Right cardiac atrium (tissue), 5 donors: ENCODE results near the gene MTUS2. TPM values are rescaled to one million over a fixed set of nuclear protein-coding genes. Genes with fewer than 3 reads are reported as not detected.

Source experiments
- ATAC-seq, 2 donors: fragments of 200-7000 bp; cut with Tn5 transposase; one replicate each; pipeline versions ENCODE4 v1.8.0 to v1.9.1; 2020; ENCODE audit warnings: moderate library complexity in 2 of 2, mild to moderate bottlenecking in 1 of 2
- DNase-seq, 3 donors: peaks; one replicate each; pipeline ENCODE4 v3.0.0-alpha.2; 2020
- H3K27ac ChIP-seq: one replicate; pipeline ENCODE4 v1.5.1; 2013; ENCODE audit warnings: mild to moderate bottlenecking, low read length, control low read depth, moderate library complexity
- H3K27me3 ChIP-seq: one replicate; pipeline ENCODE4 v1.6.1; 2013; ENCODE audit not compliant: control insufficient read depth, insufficient read depth
- H3K4me1 ChIP-seq: one replicate; pipeline ENCODE4 v1.6.1; 2013; ENCODE audit warnings: low read length; ENCODE audit not compliant: control insufficient read depth, insufficient read depth
- H3K4me3 ChIP-seq: one replicate; pipeline ENCODE4 v1.5.1; 2013; ENCODE audit warnings: low read length, control low read depth
- H3K9me3 ChIP-seq: one replicate; pipeline ENCODE4 v1.6.1; 2013; ENCODE audit warnings: low read length; ENCODE audit not compliant: control insufficient read depth
- WGBS: extraction: QIAGEN DNeasy Blood & Tissue Kit; methylation state at CpG from one replicate; pipeline ENCODE4 v1.1.7; 2013; 5-methylcytosine and 5-hydroxymethylcytosine counted together
- intact Hi-C, 4 donors: fragments of 100-400 bp; cut with DNase I; formaldehyde crosslinking; loops; one replicate each; pipeline versions ENCODE4 v1.11.0 to v1.14.0; 2022 to 2023
- polyA plus RNA-seq: library from polyadenylated mRNA; stranded (reverse); fragments of 200-250 nt; gene quantifications from one replicate; pipeline ENCODE4 v1.2.3, GENCODE V29; 2013
- total RNA-seq, 4 donors: library from RNA; stranded (reverse); fragmentation: NEBNext Ultra II Directional; extraction: Animal tissue kit (Norgen Biotek cat#: 25700); gene quantifications; one replicate each; pipeline ENCODE4 v1.2.1, GENCODE V29; 2021
- donor health status: healthy with polysubstance abuse.
- donor health status: DM: no; HTN: yes; CAD: no.
- donor health status: DM: no; HTN: no; CAD: no.
- donor health status: DM: no; HTN: yes; CAD: no; lungs with severe emphysema.
- donor health status: DM: yes; HTN: yes; CAD: no.

Gene MTUS2
- total and polyA plus RNA-seq, 5 donors, result 25.9 to 139 (median 79.1) TPM

GRCh38 chr13:29136341-29136740 lies 316.2 kb downstream of the MTUS2 start:
- no peak for DNase-seq
- Histone ChIP-seq H3K27me3 (no peaks in the 10 kb centered on the region), H3K4me1 (no peaks in the 10 kb centered on the region), H3K27ac (no peak overlapping the region), H3K4me3 (no peak overlapping the region), H3K9me3 (no peaks in the 10 kb centered on the region)
- intact Hi-C loops, result no loop called here
- no peak for ATAC-seq
- WGBS, result 92% methylated on average over 2 of the region's 2 CpGs

- Histone ChIP-seq H3K27me3 (no peaks in the 10 kb centered on the region), H3K4me3 (no peak overlapping the region), H3K4me1 (no peaks in the 10 kb centered on the region), H3K9me3 (no peaks in the 10 kb centered on the region), H3K27ac (no peak overlapping the region)
- ATAC-seq (no peak), DNase-seq (no peak)
- intact Hi-C loops, result no loop called here
- 86% methylated on average over 1 of the region's 1 CpG for WGBS
Measured at GRCh38 chr13:29137016-29137415, 316.9 kb downstream of the MTUS2 start.

DNA sequence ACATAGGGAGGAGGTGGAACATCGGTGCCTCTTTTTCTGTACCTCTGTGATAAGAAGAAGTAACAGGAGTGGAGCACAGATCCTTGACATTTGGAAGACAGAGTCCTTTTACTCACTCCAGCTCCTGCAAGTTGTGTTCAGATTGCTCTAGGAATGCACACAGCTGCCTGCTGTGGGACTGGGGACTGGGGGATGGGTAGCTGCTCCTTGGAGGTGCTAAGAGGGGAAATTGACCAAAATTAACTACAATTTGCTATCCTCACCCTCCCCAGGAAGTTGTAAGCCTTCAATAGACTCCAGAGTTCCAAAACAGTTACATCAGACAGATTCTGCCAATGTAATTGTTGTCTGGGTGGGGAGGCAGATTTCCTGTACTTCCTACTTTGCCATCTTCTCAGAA lies 317.9 kb downstream of the MTUS2 start:
- intact Hi-C loops, result no loop called here
- no peak overlapping the region for H3K27ac ChIP-seq
- H3K4me1 ChIP-seq, result no peaks in the 10 kb centered on the region
- no peaks in the 10 kb centered on the region for H3K27me3 ChIP-seq
- WGBS, result 23% methylated on average over 1 of the region's 1 CpG
- ATAC-seq (no peak), DNase-seq (no peak)
- no peak overlapping the region for H3K4me3 ChIP-seq
- H3K9me3 ChIP-seq, result no peaks in the 10 kb centered on the region

- WGBS, result 4% methylated on average over 4 of the region's 4 CpGs
- peak; percentile 82 to 87 for ATAC-seq
- intact Hi-C loops, result no loop called here
Measured at GRCh38 chr13:29140277-29140676, 320.1 kb downstream of the MTUS2 start.

GRCh38 chr13:29143847-29144246 lies 323.7 kb downstream of the MTUS2 start:
- Histone ChIP-seq H3K27me3 (no peaks in the 10 kb centered on the region), H3K4me1 (no peaks in the 10 kb centered on the region), H3K9me3 (no peaks in the 10 kb centered on the region), H3K4me3 (no peak overlapping the region), H3K27ac (no peak overlapping the region)
- ATAC-seq (no peak), DNase-seq (no peak)
- WGBS, result 73% methylated on average over 1 of the region's 1 CpG
- intact Hi-C loops, result no loop called here

More at GRCh38 chr13:29140277-29140676, 320.1 kb downstream of the MTUS2 start:
- DNase-seq, result peak in 1 of 3 donors; percentile 60
- no peaks in the 10 kb centered on the region for H3K27me3 ChIP-seq
- no peaks in the 10 kb centered on the region for H3K9me3 ChIP-seq
- no peaks in the 10 kb centered on the region for H3K4me1 ChIP-seq
- H3K27ac ChIP-seq, result peak overlapping the region; percentile 3
- no peak overlapping the region for H3K4me3 ChIP-seq

DNA sequence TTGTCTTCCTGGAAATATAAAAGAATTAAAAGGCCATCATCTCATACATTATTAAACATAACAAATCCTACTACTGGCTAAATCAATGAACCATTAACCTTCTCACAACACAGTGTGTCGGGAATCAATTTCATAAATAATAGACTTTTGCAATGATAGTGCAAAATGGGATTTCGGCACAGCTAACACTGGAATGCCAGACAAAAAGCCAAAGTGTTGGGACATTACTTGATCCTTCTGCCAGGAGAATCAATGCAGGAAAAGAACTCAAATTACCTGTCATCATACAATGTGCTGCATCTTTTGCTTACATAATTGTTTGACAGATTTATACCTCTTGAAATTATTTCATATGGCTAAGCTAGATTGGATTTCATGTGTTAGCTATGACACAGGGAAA lies 334.3 kb downstream of the MTUS2 start:
- intact Hi-C loops, result no loop called here
- Histone ChIP-seq H3K27ac (no peak overlapping the region), H3K9me3 (no peaks in the 10 kb centered on the region), H3K27me3 (no peaks in the 10 kb centered on the region), H3K4me3 (no peak overlapping the region), H3K4me1 (no peaks in the 10 kb centered on the region)
- WGBS, result 86% methylated on average over 2 of the region's 2 CpGs
- no peak for ATAC-seq
- DNase-seq, result no peak

GRCh38 chr13:29156136-29156535 lies 336.0 kb downstream of the MTUS2 start:
- no peak for ATAC-seq
- no peak overlapping the region for H3K4me3 ChIP-seq
- no peaks in the 10 kb centered on the region for H3K27me3 ChIP-seq
- 32% methylated on average over 1 of the region's 1 CpG for WGBS
- no peaks in the 10 kb centered on the region for H3K4me1 ChIP-seq
- H3K9me3 ChIP-seq, result no peaks in the 10 kb centered on the region
- no peak overlapping the region for H3K27ac ChIP-seq
- intact Hi-C loops, result no loop called here
- DNase-seq, result no peak

DNA sequence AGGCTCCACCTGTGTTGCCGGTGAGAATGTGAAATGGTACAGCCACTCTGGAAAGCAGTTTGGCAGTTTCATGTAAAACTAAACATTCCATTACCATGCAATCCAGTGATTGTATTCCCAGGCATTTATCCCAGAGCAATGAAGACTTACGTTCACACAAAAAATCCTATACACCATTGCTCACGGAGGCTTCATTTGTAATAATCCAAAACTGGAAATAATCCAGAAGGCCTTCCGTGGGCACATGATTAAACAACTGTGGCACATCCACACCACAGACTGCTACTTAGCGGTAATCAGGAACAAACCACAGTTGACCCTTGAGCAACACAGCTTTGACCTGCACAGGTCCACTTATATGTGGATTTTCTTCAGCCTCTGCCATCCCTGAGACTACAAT lies 339.7 kb downstream of the MTUS2 start:
- no peaks in the 10 kb centered on the region for H3K27me3 ChIP-seq
- ATAC-seq (no peak), DNase-seq (no peak)
- no peak overlapping the region for H3K4me3 ChIP-seq
- no peak overlapping the region for H3K27ac ChIP-seq
- no peaks in the 10 kb centered on the region for H3K4me1 ChIP-seq
- intact Hi-C loops, result no loop called here
- no peaks in the 10 kb centered on the region for H3K9me3 ChIP-seq
- WGBS, result 82% methylated on average over 5 of the region's 5 CpGs

- intact Hi-C loops, result no loop called here
- Histone ChIP-seq H3K27ac (no peak overlapping the region), H3K4me3 (no peak overlapping the region), H3K27me3 (no peaks in the 10 kb centered on the region), H3K9me3 (no peaks in the 10 kb centered on the region), H3K4me1 (no peaks in the 10 kb centered on the region)
- DNase-seq (no peak), ATAC-seq (no peak)
- 70% methylated on average over 3 of the region's 3 CpGs for WGBS
Measured at GRCh38 chr13:29160862-29161261, 340.7 kb downstream of the MTUS2 start.

- intact Hi-C loops, result no loop called here
- no peaks in the 10 kb centered on the region for H3K9me3 ChIP-seq
- H3K27me3 ChIP-seq, result no peaks in the 10 kb centered on the region
- no peak for DNase-seq
- WGBS, result 52% methylated on average over 6 of the region's 6 CpGs
- ATAC-seq, result no peak
- no peak overlapping the region for H3K27ac ChIP-seq
- no peaks in the 10 kb centered on the region for H3K4me1 ChIP-seq
- H3K4me3 ChIP-seq, result no peak overlapping the region
Measured at GRCh38 chr13:29161676-29162075, 341.5 kb downstream of the MTUS2 start.

DNA sequence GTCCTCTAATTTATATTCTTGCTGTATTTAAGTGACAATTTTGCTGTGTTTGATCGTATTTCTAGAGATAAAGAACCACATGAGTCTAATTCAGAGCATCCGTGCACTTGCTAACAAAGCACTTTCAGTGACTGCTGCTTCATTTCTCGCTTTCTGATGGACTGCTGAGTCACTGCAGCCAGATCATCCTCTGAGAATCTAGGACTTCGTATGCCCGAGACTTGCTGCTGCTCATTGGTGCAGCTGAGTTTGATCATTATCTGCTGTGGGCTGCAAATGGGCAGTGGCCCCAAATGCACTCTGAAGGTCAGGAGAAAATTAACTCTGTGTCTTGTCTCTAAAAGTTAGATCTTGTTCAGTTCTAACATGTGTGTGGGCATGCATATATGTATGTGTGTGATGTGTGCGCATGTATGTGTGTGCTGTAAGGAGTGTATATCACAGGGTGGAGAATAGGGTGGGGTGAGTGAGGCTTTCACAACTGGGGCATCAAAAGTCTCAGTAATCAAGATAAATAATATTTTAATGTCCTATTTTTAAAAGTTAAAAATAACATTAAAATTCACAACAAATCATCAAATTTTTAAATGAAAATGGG lies 342.6 kb downstream of the MTUS2 start:
- no peaks in the 10 kb centered on the region for H3K9me3 ChIP-seq
- 46% methylated on average over 6 of the region's 6 CpGs for WGBS

GRCh38 chr13:29164116-29164515 lies 344.0 kb downstream of the MTUS2 start:
- ATAC-seq (no peak), DNase-seq (no peak)
- Histone ChIP-seq H3K9me3 (no peaks in the 10 kb centered on the region), H3K27me3 (no peaks in the 10 kb centered on the region), H3K27ac (no peak overlapping the region), H3K4me1 (no peaks in the 10 kb centered on the region), H3K4me3 (no peak overlapping the region)
- intact Hi-C loops, result no loop called here
- 95% methylated on average over 7 of the region's 7 CpGs for WGBS

More for the DNA sequence above, 342.6 kb downstream of the MTUS2 start:
- Histone ChIP-seq H3K4me3 (no peak overlapping the region), H3K27me3 (no peaks in the 10 kb centered on the region), H3K27ac (no peak overlapping the region), H3K4me1 (no peaks in the 10 kb centered on the region)
- intact Hi-C loops, result no loop called here
- DNase-seq (no peak), ATAC-seq (no peak)
